Prostate gland (tissue), 2 donors: ENCODE data around the gene HDAC6.

Experiments used
- CTCF ChIP-seq, 4 experiments: fragments of 200-600 bp in 2 of 4; fragments of 450-650 bp in 2 of 4; sonication (generic) in 2 of 4; IDR thresholded peaks; 1 replicate in 3 of 4; 2 replicates in 1 of 4; pipeline ENCODE4 v1.5.1; 2016 to 2019; ENCODE audit warnings: antibody characterized with exemption in 4 of 4, mild to moderate bottlenecking in 2 of 4, moderate library complexity in 2 of 4
- POLR2A ChIP-seq: fragments of 450-650 bp; IDR thresholded peaks from one replicate; pipeline ENCODE4 v1.6.1; 2016; ENCODE audit warnings: antibody characterized with exemption, mild to moderate bottlenecking

GRCh38 chrX:48772602-48773001 is 29.3 kb upstream of the HDAC6 start:
- TF ChIP-seq CTCF (IDR thresholded peaks at IDR 0.05) (no peak), POLR2A (no peak)
